ENCODE results near the gene ILKAP.

Gene ILKAP

DNA sequence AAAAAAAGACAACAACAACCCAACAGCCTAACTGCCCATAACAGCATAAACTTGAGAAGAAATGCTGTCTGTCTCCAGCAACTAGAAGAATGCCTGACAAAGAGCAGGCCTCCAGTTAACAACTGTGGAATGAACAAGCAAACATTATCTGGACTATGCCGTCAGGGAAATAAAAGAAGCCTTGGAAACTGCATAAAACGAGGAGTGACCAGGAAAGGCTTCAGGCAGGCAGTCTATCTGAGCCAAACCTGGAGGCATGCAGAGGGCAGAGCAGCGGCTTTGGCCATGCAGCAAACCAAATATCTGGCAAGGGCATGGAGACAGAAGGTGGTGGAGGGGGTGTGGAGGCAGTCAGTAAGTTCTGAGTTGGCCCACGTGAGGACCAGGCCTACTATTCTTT is 25.2 kb upstream of the ILKAP start:
- H4K91ac ChIP-seq (ENCODE audit: low read depth, low read length), result no peak overlapping the region
- no peaks in the 10 kb centered on the region for H3K9me3 ChIP-seq (ENCODE audit: insufficient read depth, low read depth, low read length)
- no peak overlapping the region for H4K12ac ChIP-seq (ENCODE audit: low read depth, low read length)
- no peak overlapping the region for H2BK5ac ChIP-seq (ENCODE audit: low read depth, low read length, poor library complexity)
- H2BK12ac ChIP-seq (ENCODE audit: low read length), result no peak overlapping the region
- no peak for DNase-seq
- H2AFZ ChIP-seq (ENCODE audit: insufficient read depth, low read length, poor library complexity), result no peak overlapping the region
- H3K4ac ChIP-seq (ENCODE audit: low read depth, low read length), result no peak overlapping the region
- H3K23ac ChIP-seq (ENCODE audit: low read length), result no peak overlapping the region
- H3K36me3 ChIP-seq (ENCODE audit: control insufficient read depth in 1 of 2, insufficient read depth in 2 of 2, low read length in 2 of 2), result no peaks in the 10 kb centered on the region
- peak overlapping the region; percentile 1 for H3K4me2 ChIP-seq (ENCODE audit: low read length)
- no peak overlapping the region for H2AK5ac ChIP-seq (ENCODE audit: low read length)
- H3K9ac ChIP-seq (ENCODE audit: low read length), result no peak overlapping the region
- no peak overlapping the region for H2BK120ac ChIP-seq (ENCODE audit: insufficient read depth, low read length, poor library complexity)
- no CpG with 5 or more reads among the region's 4 CpGs for WGBS (ENCODE audit: extremely low coverage, insufficient coverage, insufficient read length)
- no peak overlapping the region for H4K8ac ChIP-seq (ENCODE audit: low read depth, low read length)
- H3K27ac ChIP-seq (ENCODE audit: low read depth, low read length), result no peak overlapping the region
- peaks cover 6% of the 10 kb centered on the region for H3K27me3 ChIP-seq (ENCODE audit: insufficient read depth, low read length)
- H3K79me2 ChIP-seq (ENCODE audit: control insufficient read depth, insufficient read depth, low read length, poor library complexity), result no peaks in the 10 kb centered on the region
- H3K18ac ChIP-seq (ENCODE audit: low read length), result no peak overlapping the region
- H3K79me1 ChIP-seq (ENCODE audit: low read length), result no peaks in the 10 kb centered on the region
- peaks cover 19 to 20% of the 10 kb centered on the region in 2 experiments for H3K4me1 ChIP-seq (ENCODE audit: control insufficient read depth in 1 of 2, insufficient read depth in 2 of 2, low read length in 2 of 2)
- H3K14ac ChIP-seq (ENCODE audit: low read length), result no peak overlapping the region
- no peak overlapping the region for H3K4me3 ChIP-seq (ENCODE audit: low read depth, low read length)

DNA sequence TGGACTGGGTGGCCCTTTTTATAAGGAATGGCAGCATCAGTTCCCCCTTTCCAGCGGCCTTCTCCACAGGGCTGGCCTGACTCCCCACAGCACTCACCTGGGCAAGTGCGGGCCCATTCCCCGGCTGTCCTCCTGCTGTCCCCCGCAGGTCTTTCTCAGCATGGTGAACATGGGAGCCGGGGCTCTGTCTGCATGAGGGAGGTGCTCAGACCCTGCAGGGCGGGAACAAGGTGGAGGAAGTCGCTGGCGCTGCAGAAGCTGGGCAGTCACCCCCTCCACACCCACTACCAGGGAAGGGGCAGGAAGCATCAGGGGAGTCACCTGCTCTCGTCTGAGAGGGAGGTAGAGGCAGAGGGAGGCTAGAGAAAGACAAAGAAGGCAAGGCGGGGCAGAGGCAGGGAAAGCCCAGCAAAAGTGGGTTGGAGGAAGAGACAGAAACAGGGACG is 24.1 kb upstream of the ILKAP start:
- Histone ChIP-seq H3K4ac (ENCODE audit: low read depth, low read length) (no peak overlapping the region), H3K4me2 (ENCODE audit: low read length) (no peak overlapping the region), H3K36me3 (ENCODE audit: control insufficient read depth in 1 of 2, insufficient read depth in 2 of 2, low read length in 2 of 2) (no peaks in the 10 kb centered on the region), H4K91ac (ENCODE audit: low read depth, low read length) (no peak overlapping the region), H3K4me1 (ENCODE audit: control insufficient read depth in 1 of 2, insufficient read depth in 2 of 2, low read length in 2 of 2) (peaks cover 19 to 20% of the 10 kb centered on the region in 2 experiments), H3K9me3 (ENCODE audit: insufficient read depth, low read depth, low read length) (no peaks in the 10 kb centered on the region), H2BK12ac (ENCODE audit: low read length) (peak overlapping the region; percentile 19), H3K27ac (ENCODE audit: low read depth, low read length) (no peak overlapping the region), H3K79me1 (ENCODE audit: low read length) (no peaks in the 10 kb centered on the region), H2BK120ac (ENCODE audit: insufficient read depth, low read length, poor library complexity) (no peak overlapping the region), H3K18ac (ENCODE audit: low read length) (no peak overlapping the region), H4K12ac (ENCODE audit: low read depth, low read length) (no peak overlapping the region), H2AK5ac (ENCODE audit: low read length) (peak overlapping the region; percentile 4), H2BK5ac (ENCODE audit: low read depth, low read length, poor library complexity) (no peak overlapping the region), H3K14ac (ENCODE audit: low read length) (no peak overlapping the region), H3K79me2 (ENCODE audit: control insufficient read depth, insufficient read depth, low read length, poor library complexity) (no peaks in the 10 kb centered on the region), H3K23ac (ENCODE audit: low read length) (no peak overlapping the region), H2AFZ (ENCODE audit: insufficient read depth, low read length, poor library complexity) (no peak overlapping the region), H3K4me3 (ENCODE audit: low read depth, low read length) (no peak overlapping the region), H3K9ac (ENCODE audit: low read length) (no peak overlapping the region), H4K8ac (ENCODE audit: low read depth, low read length) (no peak overlapping the region), H3K27me3 (ENCODE audit: insufficient read depth, low read length) (peaks cover 6% of the 10 kb centered on the region)
- WGBS (ENCODE audit: extremely low coverage, insufficient coverage, insufficient read length), result no CpG with 5 or more reads among the region's 11 CpGs
- no peak for DNase-seq

DNA sequence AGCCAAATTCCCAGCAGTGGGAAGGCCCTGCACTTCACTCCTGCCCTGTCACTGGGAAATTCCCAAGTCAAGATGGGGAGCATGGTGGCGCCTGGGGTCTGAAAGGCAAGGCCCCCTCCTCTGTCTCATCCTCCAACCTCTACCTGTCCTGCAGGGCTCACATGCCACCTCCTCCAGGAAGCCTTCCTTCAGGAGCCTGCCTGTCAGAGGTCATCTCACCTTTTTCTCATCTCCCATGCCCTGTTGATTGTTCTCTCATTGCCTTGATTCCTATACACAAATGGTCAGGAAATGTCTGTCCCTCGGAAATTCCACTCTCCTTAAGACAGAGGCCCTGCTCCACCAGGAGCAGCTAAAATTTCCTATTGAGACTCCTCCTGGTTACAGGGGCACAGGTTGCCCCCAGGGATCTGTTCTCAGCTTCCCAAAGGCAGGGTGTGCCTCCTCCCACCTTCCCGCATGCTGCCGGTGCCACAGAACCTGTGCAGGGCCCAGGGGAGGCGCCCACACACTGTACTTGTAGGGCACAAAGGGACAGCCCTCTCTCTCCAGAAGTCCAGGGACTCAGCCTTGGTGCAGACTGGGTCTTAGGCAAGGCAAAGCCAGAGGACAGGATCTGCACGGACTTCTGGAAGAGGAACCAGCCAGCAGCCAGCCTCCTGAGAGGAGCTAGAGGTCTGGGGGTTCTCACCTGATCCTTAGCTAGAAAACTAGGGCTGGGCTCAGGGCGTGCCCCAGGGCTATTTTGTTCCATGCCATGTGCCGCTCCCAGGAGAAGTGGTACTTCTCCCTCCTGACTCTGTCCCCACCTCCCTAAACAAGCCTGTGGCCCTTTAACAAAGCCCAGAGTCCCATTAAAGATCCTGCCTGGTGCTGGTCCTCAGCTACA is 23.4 kb upstream of the ILKAP start:
- no CpG with 5 or more reads among the region's 8 CpGs for WGBS (ENCODE audit: extremely low coverage, insufficient coverage, insufficient read length)
- no peak overlapping the region for H2BK5ac ChIP-seq (ENCODE audit: low read depth, low read length, poor library complexity)
- H3K9ac ChIP-seq (ENCODE audit: low read length), result no peak overlapping the region

DNA sequence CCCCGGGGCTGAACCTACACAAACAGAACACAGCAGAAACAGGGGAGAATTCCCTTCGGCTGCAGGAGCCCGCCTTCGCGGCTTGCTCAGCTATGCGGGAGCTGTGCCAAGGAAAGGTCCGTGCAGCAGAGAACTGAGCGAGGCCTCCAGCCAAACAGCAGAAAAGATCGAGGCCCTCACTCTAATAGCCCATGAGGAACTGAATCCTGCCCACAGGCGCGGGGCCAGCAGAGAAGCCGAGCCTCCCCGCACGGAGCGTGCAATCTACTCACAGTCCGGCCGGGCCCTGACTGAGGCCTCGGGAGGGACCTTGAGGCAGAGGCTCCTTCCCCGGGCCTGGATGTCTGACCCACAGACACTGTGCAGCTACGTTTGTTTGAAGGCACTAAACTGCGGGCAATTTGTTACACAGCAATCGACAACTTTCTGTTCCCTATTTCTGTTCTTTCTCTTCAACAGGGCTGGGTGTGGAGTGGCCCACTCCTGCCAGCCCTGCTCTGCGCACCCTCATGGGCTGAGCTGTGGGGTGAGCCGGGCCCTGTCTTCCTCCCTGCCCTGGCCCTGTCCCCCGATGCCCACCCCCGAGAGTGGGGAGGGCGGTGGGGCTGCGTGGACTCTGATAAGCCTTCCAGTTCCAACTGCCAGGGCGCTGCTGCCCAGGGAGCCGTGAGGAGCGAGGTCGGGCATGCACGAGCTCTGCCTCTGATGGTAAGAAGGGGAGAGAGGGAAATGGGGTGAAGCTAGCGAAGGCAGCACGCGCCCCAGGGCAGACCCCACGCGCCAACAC is 22.6 kb upstream of the ILKAP start:
- Histone ChIP-seq H3K36me3 (ENCODE audit: control insufficient read depth in 1 of 2, insufficient read depth in 2 of 2, low read length in 2 of 2) (no peaks in the 10 kb centered on the region), H3K4me3 (ENCODE audit: low read depth, low read length) (no peak overlapping the region), H3K27me3 (ENCODE audit: insufficient read depth, low read length) (peaks cover 3% of the 10 kb centered on the region), H3K4me1 (ENCODE audit: control insufficient read depth in 1 of 2, insufficient read depth in 2 of 2, low read length in 2 of 2) (peaks cover 15 to 18% of the 10 kb centered on the region in 2 experiments), H4K91ac (ENCODE audit: low read depth, low read length) (no peak overlapping the region), H4K8ac (ENCODE audit: low read depth, low read length) (no peak overlapping the region), H3K27ac (ENCODE audit: low read depth, low read length) (no peak overlapping the region), H3K9me3 (ENCODE audit: insufficient read depth, low read depth, low read length) (no peaks in the 10 kb centered on the region), H2BK12ac (ENCODE audit: low read length) (no peak overlapping the region), H2BK5ac (ENCODE audit: low read depth, low read length, poor library complexity) (no peak overlapping the region), H3K4me2 (ENCODE audit: low read length) (no peak overlapping the region), H3K23ac (ENCODE audit: low read length) (no peak overlapping the region), H3K18ac (ENCODE audit: low read length) (no peak overlapping the region), H3K79me1 (ENCODE audit: low read length) (no peaks in the 10 kb centered on the region), H2AK5ac (ENCODE audit: low read length) (no peak overlapping the region), H4K12ac (ENCODE audit: low read depth, low read length) (no peak overlapping the region), H3K9ac (ENCODE audit: low read length) (no peak overlapping the region), H3K14ac (ENCODE audit: low read length) (no peak overlapping the region), H2BK120ac (ENCODE audit: insufficient read depth, low read length, poor library complexity) (no peak overlapping the region), H2AFZ (ENCODE audit: insufficient read depth, low read length, poor library complexity) (no peak overlapping the region), H3K79me2 (ENCODE audit: control insufficient read depth, insufficient read depth, low read length, poor library complexity) (no peaks in the 10 kb centered on the region), H3K4ac (ENCODE audit: low read depth, low read length) (no peak overlapping the region)
- DNase-seq, result no peak
- WGBS (ENCODE audit: extremely low coverage, insufficient coverage, insufficient read length), result no CpG with 5 or more reads among the region's 38 CpGs

More for the DNA sequence above, 23.4 kb upstream of the ILKAP start:
- Histone ChIP-seq H4K12ac (ENCODE audit: low read depth, low read length) (no peak overlapping the region), H3K36me3 (ENCODE audit: control insufficient read depth in 1 of 2, insufficient read depth in 2 of 2, low read length in 2 of 2) (no peaks in the 10 kb centered on the region), H4K8ac (ENCODE audit: low read depth, low read length) (no peak overlapping the region), H3K18ac (ENCODE audit: low read length) (no peak overlapping the region), H3K14ac (ENCODE audit: low read length) (no peak overlapping the region), H3K4me3 (ENCODE audit: low read depth, low read length) (no peak overlapping the region), H3K4me2 (ENCODE audit: low read length) (no peak overlapping the region), H3K9me3 (ENCODE audit: insufficient read depth, low read depth, low read length) (no peaks in the 10 kb centered on the region), H3K79me1 (ENCODE audit: low read length) (no peaks in the 10 kb centered on the region), H3K23ac (ENCODE audit: low read length) (no peak overlapping the region), H3K4me1 (ENCODE audit: control insufficient read depth in 1 of 2, insufficient read depth in 2 of 2, low read length in 2 of 2) (peaks cover 19 to 20% of the 10 kb centered on the region in 2 experiments), H2AFZ (ENCODE audit: insufficient read depth, low read length, poor library complexity) (no peak overlapping the region), H4K91ac (ENCODE audit: low read depth, low read length) (no peak overlapping the region), H3K79me2 (ENCODE audit: control insufficient read depth, insufficient read depth, low read length, poor library complexity) (no peaks in the 10 kb centered on the region), H2BK120ac (ENCODE audit: insufficient read depth, low read length, poor library complexity) (no peak overlapping the region), H3K4ac (ENCODE audit: low read depth, low read length) (no peak overlapping the region), H2AK5ac (ENCODE audit: low read length) (no peak overlapping the region), H3K27me3 (ENCODE audit: insufficient read depth, low read length) (peaks cover 6% of the 10 kb centered on the region), H2BK12ac (ENCODE audit: low read length) (no peak overlapping the region), H3K27ac (ENCODE audit: low read depth, low read length) (no peak overlapping the region)
- DNase-seq, result no peak

Data from trophoblast cell (in vitro differentiated cells and primary cell).